Activated CD8-positive, alpha-beta memory T cell treated with anti-CD3 and anti-CD28 coated beads for 36 hours (primary cell): ENCODE data around the gene NKIRAS1. TPM values are rescaled to one million over a fixed set of nuclear protein-coding genes. Genes with fewer than 3 reads are reported as not detected.
"Not testable (repeated sequence)": the region's sequence is repeated elsewhere in the genome, so short reads cannot be mapped to it uniquely, and the experiment has no call there.

Experiments used
- CTCF ChIA-PET: fragments of 350-600 bp; sonication (Branson Sonifier 250); formaldehyde crosslinking; loops from one replicate; lab custom pipeline; 2021; ENCODE audit warnings: antibody characterized with exemption; lab: Charles Lee
- POLR2A ChIA-PET: fragments of 350-600 bp; sonication (Branson Sonifier 250); formaldehyde crosslinking; loops from one replicate; lab custom pipeline; 2021; ENCODE audit warnings: antibody characterized with exemption; lab: Charles Lee
- total RNA-seq, 2 experiments: library from RNA; stranded (reverse); gene quantifications; one replicate each; pipeline ENCODE4 v1.2.3, GENCODE V29; 2021

Gene NKIRAS1
- total RNA-seq, 2 experiments from 2014 or later = 6.1 to 6.2 TPM

DNA sequence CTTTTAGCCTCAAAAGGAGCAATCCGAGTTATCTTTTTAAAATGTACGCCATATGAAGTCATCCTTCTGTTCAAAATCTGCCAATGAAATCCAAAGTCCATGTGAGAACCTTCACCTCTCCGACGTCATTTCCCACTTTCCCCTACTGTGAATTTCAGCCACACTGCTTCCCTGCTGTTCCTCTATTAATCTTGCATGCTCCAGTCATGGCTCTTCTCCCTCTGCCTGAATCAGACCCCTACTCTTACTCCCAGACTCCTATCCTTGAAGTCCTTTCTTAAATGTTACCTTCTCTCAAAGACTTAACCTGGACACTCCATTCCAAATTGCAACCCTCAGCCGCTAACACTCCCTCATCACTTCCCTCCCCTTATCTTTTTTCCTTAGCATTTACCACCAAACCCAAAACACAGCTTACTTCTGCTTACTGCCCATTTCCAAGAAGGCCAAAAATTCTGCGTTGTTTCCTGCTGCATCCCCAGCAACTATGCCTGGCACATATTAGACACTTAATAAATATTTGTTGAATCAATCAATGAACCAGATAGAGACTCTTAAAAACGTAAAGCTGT lies 1.2 kb downstream of the NKIRAS1 start:
- CTCF ChIA-PET = no interaction called here
- POLR2A ChIA-PET = interaction anchor here (0.7 to 2.2 kb wide), 2 partner anchors 31 to 50 kb away, joined by 3 to 14 read pairs; no protein-coding TSS in a partner anchor

DNA sequence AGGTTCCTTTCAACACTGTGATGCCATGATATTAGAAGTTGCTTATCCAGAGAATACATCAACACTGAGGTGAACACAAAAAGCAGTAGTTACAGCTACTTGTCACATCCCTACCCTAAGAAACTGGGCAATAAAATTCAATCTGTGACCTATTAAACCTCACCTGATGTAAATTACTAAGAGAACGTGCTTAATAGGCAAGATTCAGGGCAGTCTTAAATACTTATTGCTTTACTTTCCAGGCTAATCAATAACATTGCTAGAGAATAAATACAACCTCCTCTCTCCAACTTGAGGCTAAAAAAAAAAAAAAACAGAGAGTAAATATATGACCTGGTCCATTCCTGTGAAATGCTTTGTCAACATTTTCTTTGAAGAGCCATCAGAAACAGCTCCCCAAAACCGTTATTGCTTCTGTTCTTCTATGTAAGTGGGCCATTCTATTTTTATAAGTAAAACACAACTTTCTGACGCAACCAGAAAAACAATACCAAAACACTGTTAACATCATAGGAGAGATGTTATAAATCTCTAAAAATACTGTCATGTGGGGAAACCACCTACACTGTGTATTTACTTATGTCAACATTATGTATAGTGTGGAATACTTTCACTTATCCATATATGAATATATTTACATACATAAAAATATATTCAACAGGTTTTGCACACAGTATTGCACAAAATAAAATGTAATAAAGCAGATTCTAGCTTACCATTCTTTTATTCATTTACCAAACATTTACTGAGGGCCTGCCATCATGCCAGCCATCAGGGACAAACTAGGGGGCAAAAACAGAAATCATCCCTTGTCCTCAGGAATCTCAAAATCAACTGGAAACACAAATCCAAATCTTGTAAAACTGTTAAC lies 2.7 kb downstream of the NKIRAS1 start:
- POLR2A ChIA-PET = interaction anchor here (0.7 kb wide), 1 partner anchor 284 kb away, joined by 4 read pairs; no protein-coding TSS in a partner anchor
- CTCF ChIA-PET = interaction anchor here (0.7 kb wide), 1 partner anchor 45 kb away, joined by 3 read pairs; no protein-coding TSS in a partner anchor

DNA sequence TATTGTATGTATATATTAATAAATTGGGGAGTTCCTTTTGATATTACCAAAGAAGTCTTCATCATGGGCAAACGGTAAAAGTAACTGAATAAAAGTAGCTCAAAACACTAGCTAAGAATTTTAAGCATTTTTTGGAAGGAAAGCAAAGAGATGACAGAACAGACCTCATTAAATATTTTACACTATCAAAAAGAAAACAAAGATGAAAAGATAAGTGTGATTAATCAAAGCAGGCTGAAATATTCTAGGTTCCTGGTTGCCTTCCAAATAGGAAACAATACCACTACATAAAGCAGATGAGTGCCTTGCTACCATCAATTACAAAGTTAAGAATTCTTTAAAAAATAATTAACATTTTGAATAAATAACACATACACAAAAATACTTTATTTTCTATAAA lies 3.6 kb downstream of the NKIRAS1 start:
- POLR2A ChIA-PET = no interaction called here

DNA sequence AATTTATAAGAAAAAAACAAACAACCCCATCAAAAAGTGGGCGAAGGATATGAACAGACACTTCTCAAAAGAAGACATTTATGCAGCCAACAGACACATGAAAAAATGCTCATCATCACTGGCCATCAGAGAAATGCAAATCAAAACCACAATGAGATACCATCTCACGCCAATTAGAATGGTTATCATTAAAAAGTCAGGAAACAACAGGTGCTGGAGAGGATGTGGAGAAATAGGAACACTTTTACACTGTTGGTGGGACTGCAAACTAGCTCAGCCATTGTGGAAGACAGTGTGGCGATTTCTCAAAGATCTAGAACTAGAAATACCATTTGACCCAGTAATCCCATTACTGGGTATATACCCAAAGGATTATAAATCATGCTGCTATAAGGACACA lies 4.5 kb downstream of the NKIRAS1 start:
- POLR2A ChIA-PET, CTCF ChIA-PET: not testable (repeated sequence)

More for the DNA sequence above, 3.6 kb downstream of the NKIRAS1 start:
- CTCF ChIA-PET = no interaction called here

DNA sequence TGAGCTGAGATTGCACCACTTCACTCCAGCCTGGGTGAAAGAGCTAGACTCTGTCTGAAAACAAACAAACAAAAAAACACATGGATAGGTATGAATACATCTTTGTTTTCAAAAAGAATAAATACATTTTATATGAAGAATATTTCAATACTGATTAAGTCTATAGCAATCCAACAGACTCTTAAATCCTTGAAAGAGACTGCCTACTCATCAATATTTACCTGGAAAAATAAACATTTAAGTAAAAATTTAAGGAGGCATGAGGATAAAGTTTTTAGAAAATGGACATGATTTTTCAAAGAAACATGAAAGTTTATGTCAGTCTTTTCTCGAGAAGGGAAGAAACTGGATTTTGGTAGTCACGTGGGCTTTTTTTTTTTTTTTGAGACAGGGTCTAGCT lies 5.4 kb downstream of the NKIRAS1 start:
- CTCF ChIA-PET = no interaction called here

DNA sequence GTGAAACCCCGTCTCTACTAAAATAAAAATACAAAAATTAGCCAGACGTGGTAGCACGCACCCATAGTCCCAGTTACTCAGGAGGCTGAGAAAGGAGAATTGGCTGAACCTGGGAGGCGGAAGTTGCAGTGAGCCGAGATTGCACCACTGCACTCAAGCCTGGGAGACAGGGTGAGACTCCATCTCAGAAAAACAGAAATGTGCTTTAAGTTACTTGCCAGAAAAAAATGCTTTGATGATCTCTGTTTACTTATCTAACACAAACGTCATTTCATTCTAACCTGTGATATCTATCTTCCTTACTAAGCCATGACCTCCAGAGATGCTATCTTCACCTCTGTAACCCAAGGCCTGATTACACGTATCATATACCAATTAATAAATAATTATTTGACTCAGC lies 7.4 kb downstream of the NKIRAS1 start:
- POLR2A ChIA-PET = no interaction called here
- CTCF ChIA-PET = no interaction called here

More for the DNA sequence above, 5.4 kb downstream of the NKIRAS1 start:
- POLR2A ChIA-PET = no interaction called here

DNA sequence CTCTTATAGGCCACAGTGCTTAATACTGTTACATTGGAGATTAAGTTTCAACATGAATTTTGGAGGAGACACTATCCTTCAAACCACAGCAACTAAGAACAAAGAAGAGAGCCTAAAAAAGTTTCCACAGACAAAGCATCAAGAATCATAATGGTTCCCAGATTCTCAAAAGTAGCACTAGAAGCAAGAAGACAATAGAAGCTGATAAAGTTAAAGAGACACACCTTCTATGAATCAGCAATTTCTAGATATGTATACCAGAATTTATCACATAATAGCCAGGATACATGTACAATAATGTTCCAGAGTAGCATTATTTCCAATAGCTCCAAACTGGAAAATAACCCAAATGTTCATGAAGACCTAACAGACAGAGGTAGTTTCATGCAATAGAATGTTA lies 12.2 kb downstream of the NKIRAS1 start:
- POLR2A ChIA-PET = interaction anchor here (0.6 kb wide), 1 partner anchor 11 kb away, joined by 7 read pairs; no protein-coding TSS in a partner anchor

DNA sequence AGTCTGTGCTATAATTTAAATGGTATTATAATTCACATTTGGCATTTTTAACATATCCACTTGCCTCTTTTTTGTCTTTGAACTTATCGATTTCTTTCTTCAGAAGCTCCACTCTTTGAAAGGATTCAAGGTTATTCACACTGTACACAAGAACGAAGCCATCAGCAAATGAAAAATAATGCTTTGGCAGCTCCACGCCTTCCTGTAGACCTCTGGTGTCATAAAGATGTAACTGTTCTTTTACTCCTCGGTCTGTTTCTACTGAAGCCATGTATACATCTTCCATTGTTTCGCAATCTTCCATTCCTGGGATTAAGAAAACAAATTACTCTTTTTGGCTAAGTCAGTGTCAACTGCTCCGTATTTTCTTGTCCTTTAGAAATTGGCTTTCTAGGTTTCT lies 16.0 kb downstream of the NKIRAS1 start:
- CTCF ChIA-PET = no interaction called here

More for the DNA sequence above, 12.2 kb downstream of the NKIRAS1 start:
- CTCF ChIA-PET = no interaction called here

DNA sequence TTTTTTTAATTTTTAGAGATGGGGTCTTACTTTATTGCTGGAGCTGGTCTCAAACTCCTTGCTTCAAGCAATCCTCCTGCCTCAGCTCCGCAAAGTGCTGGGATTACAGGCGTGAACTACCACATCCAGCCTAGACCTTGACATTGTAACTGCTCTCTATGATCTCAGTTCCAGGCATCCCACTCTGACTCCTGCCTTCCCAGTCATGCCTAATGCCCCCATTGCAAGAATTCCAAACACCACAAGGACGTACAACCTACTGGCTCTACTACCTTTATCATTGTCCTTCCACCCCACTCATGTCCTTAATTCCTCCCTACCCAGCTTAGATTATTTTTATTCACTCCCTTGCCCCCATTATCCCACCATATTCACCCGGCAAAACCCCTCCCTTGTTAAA lies 21.6 kb downstream of the NKIRAS1 start:
- POLR2A ChIA-PET = no interaction called here

More for the DNA sequence above, 16.0 kb downstream of the NKIRAS1 start:
- POLR2A ChIA-PET = interaction anchor here (0.6 kb wide), 1 partner anchor 365 kb away, joined by 8 read pairs; no protein-coding TSS in a partner anchor

DNA sequence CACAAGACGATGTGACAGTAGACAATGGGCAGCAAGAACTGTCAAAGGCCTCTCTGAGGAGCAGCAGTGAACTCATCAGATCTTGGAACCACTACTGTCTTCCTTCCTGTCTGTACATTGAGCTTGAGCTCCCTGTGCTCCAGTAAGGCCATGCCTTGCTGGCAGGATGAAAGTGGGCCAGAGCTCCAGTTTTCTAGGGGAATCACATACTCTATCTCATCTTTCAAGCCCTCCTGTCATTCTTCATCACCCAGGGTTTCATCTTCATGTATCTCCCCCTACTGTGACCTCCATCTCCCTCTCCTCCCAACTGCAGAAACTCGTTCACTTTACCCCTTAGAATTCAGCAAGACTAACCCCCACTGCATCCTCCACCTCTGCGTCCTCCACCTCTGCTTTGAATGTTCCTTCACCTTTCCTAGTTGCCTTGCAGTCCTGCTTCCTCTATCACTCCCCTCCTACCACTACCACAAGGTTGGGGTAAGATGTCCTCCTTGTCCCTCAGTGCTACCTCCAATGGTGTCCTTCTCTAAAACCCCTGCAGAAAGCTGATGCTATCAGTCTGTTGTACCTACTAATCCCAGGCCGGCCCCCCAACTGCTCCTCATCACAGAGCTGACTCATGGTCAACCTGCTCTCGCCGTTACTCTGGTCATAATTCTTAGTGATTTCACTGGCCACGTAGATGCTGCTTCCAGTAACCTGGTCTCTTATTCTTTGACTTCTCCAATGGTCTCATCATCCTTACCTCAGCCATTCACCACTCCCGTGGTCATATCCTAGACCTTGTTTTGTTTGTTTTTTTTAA lies 22.3 kb downstream of the NKIRAS1 start:
- ChIA-PET POLR2A (interaction anchor here (0.7 kb wide), 1 partner anchor 10 kb away, joined by 7 read pairs; no protein-coding TSS in a partner anchor), CTCF (no interaction called here)

More for the DNA sequence above, 21.6 kb downstream of the NKIRAS1 start:
- CTCF ChIA-PET = no interaction called here

DNA sequence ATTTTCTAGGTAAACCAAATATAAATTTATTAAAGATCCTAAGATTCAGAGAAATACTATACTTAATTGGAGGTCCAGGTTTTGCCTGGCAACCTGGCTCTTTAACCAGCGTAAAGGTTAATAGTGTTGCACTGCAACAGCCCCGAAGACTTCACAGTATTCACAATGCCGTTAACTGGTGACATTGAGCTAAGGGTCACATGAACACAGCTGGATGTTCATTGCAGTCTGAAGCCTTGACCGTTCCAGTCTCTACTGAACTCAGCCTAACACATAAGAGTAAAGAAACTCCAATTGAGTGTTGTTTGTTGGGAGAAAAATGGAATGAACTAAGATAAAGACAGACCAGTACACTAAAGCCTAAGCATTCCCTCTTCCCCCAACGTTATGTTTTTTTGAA lies 26.8 kb downstream of the NKIRAS1 start:
- POLR2A ChIA-PET = no interaction called here

DNA sequence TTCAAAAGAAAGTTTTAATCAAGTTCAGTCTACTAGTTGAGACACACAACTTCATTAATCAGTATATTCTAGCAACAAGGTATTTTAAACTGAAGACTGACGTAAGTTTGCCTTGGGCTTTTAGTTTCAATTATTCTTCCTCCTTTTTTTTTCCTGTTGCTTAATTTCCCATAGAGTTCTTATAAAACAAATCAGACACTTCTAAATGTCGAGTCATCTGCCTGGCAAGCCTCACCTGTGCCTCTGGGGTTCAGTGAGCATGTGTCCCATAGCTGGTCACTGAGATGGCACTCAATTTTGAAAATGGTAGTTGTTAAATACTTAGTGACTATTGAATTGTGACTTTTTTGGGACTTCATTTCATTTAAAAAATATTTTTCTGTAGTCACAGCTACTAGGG lies 27.4 kb downstream of the NKIRAS1 start:
- POLR2A ChIA-PET = no interaction called here
- CTCF ChIA-PET = interaction anchor here (0.7 to 1.5 kb wide), 3 partner anchors 9 to 33 kb away, joined by 3 to 5 read pairs (median 4); partner anchors contain the start of genes NKIRAS1 and RPL15

More for the DNA sequence above, 26.8 kb downstream of the NKIRAS1 start:
- CTCF ChIA-PET = interaction anchor here (0.7 kb wide), 1 partner anchor 33 kb away, joined by 3 read pairs; no protein-coding TSS in a partner anchor

DNA sequence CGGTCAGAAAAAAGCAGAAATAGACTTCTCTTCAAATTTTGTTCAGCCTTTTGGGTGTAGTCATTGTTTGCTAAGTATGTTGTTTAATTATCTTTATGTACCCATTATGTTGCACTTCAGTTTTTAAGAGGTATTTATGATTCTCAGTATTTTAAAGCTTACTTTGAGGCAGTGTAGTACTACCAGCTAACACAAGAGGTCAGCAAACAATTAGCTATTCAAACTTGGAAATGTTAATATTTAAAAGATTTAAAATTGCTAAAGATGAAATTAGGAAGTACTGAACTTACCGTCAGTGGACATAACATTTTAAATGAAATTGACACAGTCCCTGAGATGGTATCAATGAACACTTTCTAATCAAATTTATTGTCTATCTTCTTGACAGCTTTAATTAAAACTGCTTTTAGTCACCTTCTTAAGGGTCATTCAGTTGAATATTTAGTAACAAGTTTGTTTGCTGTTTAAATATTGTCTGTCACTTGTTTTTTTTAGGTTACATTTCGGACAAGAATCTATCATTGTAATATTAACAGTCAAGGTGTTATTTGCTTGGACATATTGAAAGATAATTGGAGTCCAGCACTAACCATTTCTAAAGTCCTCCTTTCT lies 28.1 kb downstream of the NKIRAS1 start:
- POLR2A ChIA-PET = interaction anchor here (0.5 kb wide), 1 partner anchor 32 kb away, joined by 3 read pairs; no protein-coding TSS in a partner anchor
- CTCF ChIA-PET = interaction anchor here (0.6 to 1.5 kb wide), 4 partner anchors 10 to 28 kb away, joined by 3 to 5 read pairs (median 4); partner anchors contain the start of genes NKIRAS1 and RPL15

DNA sequence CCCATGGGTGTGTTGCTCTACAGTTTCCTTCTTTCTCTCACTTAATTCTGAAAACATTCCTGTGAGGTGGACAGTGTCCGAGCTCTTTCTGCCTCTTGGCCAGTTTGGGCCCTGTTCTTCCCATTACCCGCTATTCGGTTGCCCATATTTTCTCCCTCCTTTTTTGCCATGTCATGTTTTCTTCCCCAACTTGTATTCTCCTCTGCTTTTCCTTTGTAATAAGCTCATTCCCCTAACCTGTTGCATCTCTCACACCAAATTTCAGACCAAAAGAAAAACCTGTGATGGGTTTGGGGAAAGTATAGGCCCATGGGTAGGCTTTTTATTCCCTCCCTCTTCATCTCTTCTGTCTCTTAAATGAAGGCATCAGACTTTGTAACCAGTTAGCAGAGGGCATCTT lies 30.5 kb downstream of the NKIRAS1 start:
- ChIA-PET POLR2A (no interaction called here), CTCF (no interaction called here)

DNA sequence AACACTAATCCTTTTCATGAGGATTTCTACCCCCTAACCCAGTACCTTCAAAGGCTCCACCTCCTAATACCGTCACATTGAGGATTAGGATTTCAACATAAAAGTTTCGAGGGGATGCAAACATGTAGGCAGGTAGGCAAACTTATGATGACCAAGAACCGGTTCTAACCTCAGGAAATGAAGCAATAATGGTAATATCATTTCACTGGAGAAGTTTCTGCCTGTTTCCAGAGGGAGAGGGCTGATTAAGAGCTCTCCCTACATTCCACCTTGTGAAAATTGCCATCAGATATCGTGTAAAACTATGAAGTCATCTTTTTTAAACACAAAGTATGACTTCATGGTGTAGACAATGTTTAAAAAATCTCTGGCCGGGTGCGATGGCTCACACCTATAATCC lies 31.6 kb downstream of the NKIRAS1 start:
- CTCF ChIA-PET = no interaction called here

DNA sequence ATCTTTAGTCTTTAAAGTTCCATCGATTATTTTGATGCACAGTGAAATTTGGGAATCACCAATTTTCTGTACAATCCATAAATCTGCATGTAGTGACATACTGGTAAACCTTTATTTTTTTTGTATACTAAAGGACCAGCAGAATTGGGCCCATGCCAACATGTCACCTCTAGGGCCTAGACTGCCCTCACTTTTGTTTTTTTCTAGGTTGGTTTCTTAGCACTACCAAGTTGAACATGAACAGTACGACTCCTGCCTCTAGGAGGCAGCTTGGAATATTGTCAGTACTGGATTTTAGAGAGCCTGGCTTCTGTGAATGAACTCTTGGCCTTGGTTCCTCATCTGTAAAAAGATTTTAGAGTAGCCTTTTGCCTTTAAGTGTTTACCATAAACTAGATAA lies 32.3 kb downstream of the NKIRAS1 start:
- CTCF ChIA-PET = no interaction called here
- POLR2A ChIA-PET = interaction anchor here (0.7 kb wide), 1 partner anchor 571 kb away, joined by 3 read pairs; no protein-coding TSS in a partner anchor

More for the DNA sequence above, 31.6 kb downstream of the NKIRAS1 start:
- POLR2A ChIA-PET = no interaction called here

DNA sequence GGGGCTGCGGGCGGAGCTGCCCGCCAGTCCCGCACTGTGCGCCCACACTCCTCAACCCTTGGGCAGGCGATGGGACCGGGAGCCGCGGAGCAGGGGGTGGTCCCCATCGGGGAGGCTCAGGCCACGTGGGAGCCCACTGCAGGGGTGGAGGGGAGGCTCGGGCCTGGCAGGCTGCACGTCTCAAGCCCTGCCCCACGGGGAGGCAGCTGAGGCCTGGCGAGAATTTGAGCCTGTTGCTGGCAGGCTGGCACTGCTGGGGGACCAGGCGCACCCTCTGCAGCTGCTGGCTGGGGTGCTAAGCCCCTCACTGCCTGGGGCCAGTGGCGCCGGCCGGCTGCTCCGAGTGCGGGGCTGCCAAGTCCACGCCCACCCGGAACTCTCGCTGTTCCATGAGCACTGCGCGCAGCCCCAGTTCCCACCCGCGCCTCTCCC lies 34.3 kb downstream of the NKIRAS1 start:
- CTCF ChIA-PET = no interaction called here
- POLR2A ChIA-PET = no interaction called here

DNA sequence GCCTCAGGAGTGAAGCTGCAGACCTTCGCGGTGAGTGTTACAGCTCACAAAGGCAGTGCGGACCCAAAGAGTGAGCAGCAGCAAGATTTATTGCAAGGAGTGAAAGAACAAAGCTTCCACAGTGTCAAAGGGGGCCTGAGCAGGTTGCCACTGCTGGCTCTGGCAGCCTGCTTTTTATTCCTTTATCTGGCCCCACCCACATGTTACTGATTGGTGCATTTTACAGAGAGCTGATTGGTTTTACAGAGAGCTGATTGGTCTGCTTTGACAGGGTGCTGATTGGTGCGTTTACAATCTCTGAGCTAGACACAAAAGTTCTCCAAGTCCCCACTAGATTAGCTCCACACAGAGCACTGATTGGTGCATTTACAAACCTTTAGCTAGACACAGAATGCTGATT lies 34.8 kb downstream of the NKIRAS1 start:
- CTCF ChIA-PET, POLR2A ChIA-PET: not testable (repeated sequence)
